HepG2 (cell line): ENCODE data around the gene DENND1C. TPM values are rescaled to one million over a fixed set of nuclear protein-coding genes. Genes with fewer than 3 reads are reported as not detected.
A peak's percentile ranks its signal among the peaks of the same experiment; 100 is the strongest.

Experiments
- BATF2 ChIP-seq: sonication (generic); formaldehyde crosslinking; IDR thresholded peaks from 2 replicates; pipeline ENCODE4 v1.8.0; 2022; ENCODE audit warnings: mild to moderate bottlenecking, missing genetic modification reagents, moderate library complexity
- BCL6 ChIP-seq: IDR thresholded peaks from 2 replicates; pipeline ENCODE4 v1.6.1; 2016; ENCODE audit warnings: missing genetic modification reagents, missing compliant biosample characterization
- CREB3 ChIP-seq: sonication (generic); formaldehyde crosslinking; IDR thresholded peaks from 2 replicates; pipeline ENCODE4 v1.5.0; 2020; ENCODE audit warnings: missing genetic modification reagents
- MAX ChIP-seq: IDR thresholded peaks from 2 replicates; pipeline ENCODE4 v1.6.1; 2012; ENCODE audit warnings: inconsistent platforms
- NFYC ChIP-seq: IDR thresholded peaks from 2 replicates; pipeline ENCODE4 v1.6.1; 2016; ENCODE audit warnings: missing genetic modification reagents, missing compliant biosample characterization
- ONECUT2 ChIP-seq: sonication (generic); formaldehyde crosslinking; IDR thresholded peaks from 2 replicates; pipeline ENCODE4 v1.4.0; 2020; ENCODE audit warnings: missing genetic modification reagents
- PCBP1 ChIP-seq: fragments of 200-400 bp; formaldehyde crosslinking; IDR thresholded peaks from 2 replicates; pipeline ENCODE4 v1.6.1; 2017; ENCODE audit warnings: mild to moderate bottlenecking, low read depth, low read length, borderline replicate concordance
- RFXANK ChIP-seq: IDR thresholded peaks from 2 replicates; pipeline ENCODE4 v1.6.1; 2016
- SCMH1 ChIP-seq: sonication (generic); formaldehyde crosslinking; IDR thresholded peaks from 2 replicates; pipeline ENCODE4 v1.9.0; 2021; ENCODE audit warnings: missing genetic modification reagents, mild to moderate bottlenecking, borderline replicate concordance
- SMYD3 ChIP-seq: sonication (generic); formaldehyde crosslinking; IDR thresholded peaks from 2 replicates; pipeline ENCODE4 v1.8.1; 2023; ENCODE audit warnings: mild to moderate bottlenecking, missing genetic modification reagents
- THRA ChIP-seq: sonication (generic); formaldehyde crosslinking; IDR thresholded peaks from 2 replicates; pipeline ENCODE4 v1.4.0; 2020; ENCODE audit warnings: missing genetic modification reagents, borderline replicate concordance
- YY1 ChIP-seq: IDR thresholded peaks from 2 replicates; pipeline ENCODE4 v1.6.1; 2011; ENCODE audit warnings: low read length, low read depth, moderate library complexity, mild to moderate bottlenecking; ENCODE audit not compliant: insufficient read depth, insufficient replicate concordance
- ZBTB25 ChIP-seq: IDR thresholded peaks from 2 replicates; pipeline ENCODE4 v1.6.1; 2018; ENCODE audit warnings: missing genetic modification reagents
- ZBTB7A ChIP-seq: sonication (generic); formaldehyde crosslinking; IDR thresholded peaks from 2 replicates; pipeline ENCODE4 v1.8.0; 2022; ENCODE audit warnings: mild to moderate bottlenecking, missing genetic modification reagents
- ZMAT5 ChIP-seq: sonication (generic); formaldehyde crosslinking; IDR thresholded peaks from 2 replicates; pipeline ENCODE4 v1.5.0; 2020; ENCODE audit warnings: mild to moderate bottlenecking, low read depth, missing genetic modification reagents, borderline replicate concordance
- ZNF432 ChIP-seq: sonication (generic); formaldehyde crosslinking; IDR thresholded peaks from 2 replicates; pipeline ENCODE4 v1.5.0; 2020; ENCODE audit warnings: missing genetic modification reagents, mild to moderate bottlenecking, borderline replicate concordance
- ZNF552 ChIP-seq: sonication (generic); formaldehyde crosslinking; IDR thresholded peaks from 2 replicates; pipeline ENCODE4 v1.9.0; 2022; ENCODE audit warnings: missing genetic modification reagents, mild to moderate bottlenecking, borderline replicate concordance
- ZNF768 ChIP-seq: sonication (generic); formaldehyde crosslinking; IDR thresholded peaks from 2 replicates; pipeline ENCODE4 v1.4.0; 2020; ENCODE audit warnings: missing genetic modification reagents
- ZNF781 ChIP-seq: sonication (generic); formaldehyde crosslinking; IDR thresholded peaks from 2 replicates; pipeline ENCODE4 v1.5.1; 2020; ENCODE audit warnings: borderline replicate concordance, mild to moderate bottlenecking, missing genetic modification reagents; ENCODE audit errors: not compliant biosample characterization
- polyA plus RNA-seq, 8 experiments: library from polyadenylated mRNA; depleted of rRNA in 3 of 8; stranded (reverse) in 7 of 8; unstranded in 1 of 8; fragments of >200 nt; fragmentation: Illumina TruSeq in 4 of 8; extraction: Trizol in 4 of 8; gene quantifications; 2 replicates each; pipeline versions ENCODE4 v1.2.1 to v1.2.3, GENCODE V29; 2011 to 2016; ENCODE audit warnings: low read depth in 4 of 8, missing spikeins in 1 of 8, mixed read lengths in 1 of 8; ENCODE audit not compliant: insufficient read depth in 1 of 8
- total RNA-seq, 5 experiments: library from RNA; depleted of rRNA; stranded (reverse); fragments of >200 nt; fragmentation: Illumina TruSeq; extraction: Trizol; gene quantifications; 2 replicates each; pipeline ENCODE4 v1.2.3, GENCODE V29; 2016; ENCODE audit warnings: low read depth in 1 of 5
- TF ChIP-seq, protein P1 (sequence below): IDR thresholded peaks from 2 replicates; pipeline ENCODE4 v1.6.1; 2016
- TF ChIP-seq, protein P2 (sequence below): sonication (generic); formaldehyde crosslinking; conservative IDR thresholded peaks from 2 replicates; pipeline ENCODE4 v1.8.0; 2022; ENCODE audit warnings: mild to moderate bottlenecking, moderate library complexity, missing genetic modification reagents

DENND1C gene
- total and polyA plus RNA-seq, 2 of the 13 experiments (the other 11 are each of a cell fraction or from before 2014, with no cell fraction given), result 0.04 to 0.73 TPM

DNA sequence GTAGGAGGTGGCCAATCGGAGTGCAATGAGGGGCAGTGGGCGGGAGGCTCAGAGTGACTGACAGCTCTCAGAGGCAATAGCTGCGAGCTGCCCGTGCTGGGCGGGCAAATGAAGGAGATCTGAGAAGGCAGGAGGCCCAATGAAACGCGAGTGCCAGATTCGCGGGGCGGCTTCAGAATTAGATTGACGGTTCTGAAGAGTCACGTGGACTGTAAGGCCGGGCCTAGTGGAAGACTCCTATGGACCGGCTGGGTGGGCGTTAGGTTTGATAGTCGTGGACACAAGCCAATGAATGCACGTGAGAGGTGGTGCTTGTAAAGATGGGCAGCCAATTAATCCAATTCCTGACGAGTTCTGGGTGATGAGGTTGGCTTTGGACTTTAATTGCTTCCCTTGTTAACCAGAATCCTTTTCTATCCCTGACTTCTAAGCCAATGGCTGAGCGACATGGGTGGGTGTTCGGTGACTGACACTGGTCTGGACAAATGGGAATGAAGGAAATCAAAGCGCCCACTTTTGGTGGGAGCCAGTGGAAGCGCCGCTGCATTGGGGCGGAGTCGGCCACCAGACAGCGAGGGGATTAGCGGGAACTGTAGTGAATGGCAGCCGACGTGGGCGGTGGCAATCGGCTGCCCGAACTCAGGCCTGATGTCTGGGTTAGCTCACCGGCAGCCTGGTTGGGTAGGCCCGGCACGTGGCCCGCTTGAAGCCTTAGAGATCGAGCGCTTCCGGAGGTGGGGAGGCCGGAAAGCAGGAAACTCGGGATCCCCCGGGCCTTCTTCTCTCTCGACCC, 56.5 kb downstream of the DENND1C start (continued):
- TF ChIP-seq ZBTB25, result 0 out of 2 replicates have a peak, but pooled peaks have one; percentile 6
- no peak for TF ChIP-seq ZMAT5 (CRISPR knock-in tag)
- 0 out of 2 replicates have a peak, but pooled peaks have one; percentile 16 for TF ChIP-seq BCL6
- 0 out of 2 replicates have a peak, but pooled peaks have one; percentile 56 for TF ChIP-seq ZNF552 (CRISPR knock-in tag)
- TF ChIP-seq, protein P1, sequence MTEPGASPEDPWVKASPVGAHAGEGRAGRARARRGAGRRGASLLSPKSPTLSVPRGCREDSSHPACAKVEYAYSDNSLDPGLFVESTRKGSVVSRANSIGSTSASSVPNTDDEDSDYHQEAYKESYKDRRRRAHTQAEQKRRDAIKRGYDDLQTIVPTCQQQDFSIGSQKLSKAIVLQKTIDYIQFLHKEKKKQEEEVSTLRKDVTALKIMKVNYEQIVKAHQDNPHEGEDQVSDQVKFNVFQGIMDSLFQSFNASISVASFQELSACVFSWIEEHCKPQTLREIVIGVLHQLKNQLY (CRISPR knock-in tag), result no peak
- TF ChIP-seq YY1, result peak; percentile 22
- 0 out of 2 replicates have a peak, but pooled peaks have one; percentile 11 for TF ChIP-seq THRA (CRISPR knock-in tag)
- no peak for TF ChIP-seq ZNF781 (CRISPR knock-in tag)
- no peak for TF ChIP-seq SCMH1 (CRISPR knock-in tag)
- no peak for TF ChIP-seq ZBTB7A (CRISPR knock-in tag)
- no peak for TF ChIP-seq ZNF432
- 0 out of 2 replicates have a peak, but pooled peaks have one; percentile 40 for TF ChIP-seq RFXANK
- TF ChIP-seq NFYC, result peak; percentile 90
- TF ChIP-seq ONECUT2 (CRISPR knock-in tag), result no peak
- TF ChIP-seq CREB3 (CRISPR knock-in tag), result no peak; the same call in 1 of the 2 replicates
- TF ChIP-seq ZNF768 (CRISPR knock-in tag), result peak; percentile 67; the same call in 1 of the 2 replicates
- peak; percentile 69; the same call in 1 of the 2 replicates for TF ChIP-seq PCBP1
- TF ChIP-seq, protein P2, sequence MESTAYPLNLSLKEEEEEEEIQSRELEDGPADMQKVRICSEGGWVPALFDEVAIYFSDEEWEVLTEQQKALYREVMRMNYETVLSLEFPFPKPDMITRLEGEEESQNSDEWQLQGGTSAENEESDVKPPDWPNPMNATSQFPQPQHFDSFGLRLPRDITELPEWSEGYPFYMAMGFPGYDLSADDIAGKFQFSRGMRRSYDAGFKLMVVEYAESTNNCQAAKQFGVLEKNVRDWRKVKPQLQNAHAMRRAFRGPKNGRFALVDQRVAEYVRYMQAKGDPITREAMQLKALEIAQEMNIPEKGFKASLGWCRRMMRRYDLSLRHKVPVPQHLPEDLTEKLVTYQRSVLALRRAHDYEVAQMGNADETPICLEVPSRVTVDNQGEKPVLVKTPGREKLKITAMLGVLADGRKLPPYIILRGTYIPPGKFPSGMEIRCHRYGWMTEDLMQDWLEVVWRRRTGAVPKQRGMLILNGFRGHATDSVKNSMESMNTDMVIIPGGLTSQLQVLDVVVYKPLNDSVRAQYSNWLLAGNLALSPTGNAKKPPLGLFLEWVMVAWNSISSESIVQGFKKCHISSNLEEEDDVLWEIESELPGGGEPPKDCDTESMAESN (CRISPR knock-in tag), result peak; percentile 48; the same call in 1 of the 2 replicates
- no peak for TF ChIP-seq SMYD3 (CRISPR knock-in tag)
- TF ChIP-seq BATF2 (CRISPR knock-in tag), result no peak
- TF ChIP-seq MAX, result peak; percentile 96
